Neural crest cell (in vitro differentiated cells): Measurements from ENCODE around the gene SMARCA2. TPM values are rescaled to one million over a fixed set of nuclear protein-coding genes. Genes with fewer than 3 reads are reported as not detected.

ENCODE experiments used
- DNase-seq: peaks from one replicate; pipeline ENCODE4 v3.0.0; 2021; ENCODE audit warnings: low read depth, mixed read lengths, low spot score
- H3K27ac Mint-ChIP-seq: one replicate; pipeline ENCODE4 v1.8.0; 2021; ENCODE audit warnings: mild to moderate bottlenecking, mixed read lengths; ENCODE audit not compliant: unreplicated experiment
- H3K27me3 Mint-ChIP-seq: 2 replicates; pipeline ENCODE4 v1.8.0; 2021; ENCODE audit warnings: low read depth, mild to moderate bottlenecking, mixed read lengths
- H3K36me3 Mint-ChIP-seq: 2 replicates; pipeline ENCODE4 v1.8.0; 2021; ENCODE audit warnings: low read depth, mild to moderate bottlenecking, mixed read lengths
- H3K4me1 Mint-ChIP-seq: 2 replicates; pipeline ENCODE4 v1.8.0; 2021; ENCODE audit warnings: mixed read lengths
- H3K4me3 Mint-ChIP-seq: one replicate; pipeline ENCODE4 v1.8.0; 2021; ENCODE audit warnings: mild to moderate bottlenecking, mixed read lengths
- H3K9me3 Mint-ChIP-seq: 2 replicates; pipeline ENCODE4 v1.8.0; 2021; ENCODE audit warnings: mixed read lengths
- CTCF ChIP-seq: fragments of 200-600 bp; sonication (generic); conservative IDR thresholded peaks from 2 replicates; pipeline ENCODE4 v1.5.0; 2021; ENCODE audit warnings: antibody characterized with exemption, mild to moderate bottlenecking
- total RNA-seq: library from RNA; stranded (reverse); gene quantifications from 2 replicates; pipeline ENCODE4 v1.2.1, GENCODE V29; 2021

Gene SMARCA2
- total RNA-seq, 1 donor from 2014 or later, result 19.4 TPM

- H3K9me3 Mint-ChIP-seq, result peaks cover 21% of the 10 kb centered on the region
- TF ChIP-seq CTCF, result no peak
Measured at GRCh38 chr9:2199999-2200796, 185.1 kb downstream of the SMARCA2 start.

GRCh38 chr9:2208465-2208864 is 193.3 kb downstream of the SMARCA2 start:
- no peak for DNase-seq
- H3K27me3 Mint-ChIP-seq, result no peaks in the 10 kb centered on the region
- no peak for TF ChIP-seq CTCF
- H3K4me3 Mint-ChIP-seq, result no peak overlapping the region
- no peak overlapping the region for H3K27ac Mint-ChIP-seq
- H3K9me3 Mint-ChIP-seq, result no peaks in the 10 kb centered on the region
- H3K36me3 Mint-ChIP-seq, result no peaks in the 10 kb centered on the region
- no peaks in the 10 kb centered on the region for H3K4me1 Mint-ChIP-seq

More at GRCh38 chr9:2199999-2200796, 185.1 kb downstream of the SMARCA2 start:
- Mint-ChIP-seq H3K27ac (no peak overlapping the region), H3K36me3 (peaks cover 23% of the 10 kb centered on the region), H3K4me1 (peaks cover 9% of the 10 kb centered on the region), H3K27me3 (no peaks in the 10 kb centered on the region), H3K4me3 (no peak overlapping the region)
- no peak for DNase-seq

GRCh38 chr9:2208991-2209390 is 193.8 kb downstream of the SMARCA2 start:
- no peak for TF ChIP-seq CTCF
- DNase-seq, result no peak
- no peak overlapping the region for H3K27ac Mint-ChIP-seq
- H3K36me3 Mint-ChIP-seq, result no peaks in the 10 kb centered on the region
- no peaks in the 10 kb centered on the region for H3K9me3 Mint-ChIP-seq
- H3K27me3 Mint-ChIP-seq, result no peaks in the 10 kb centered on the region
- H3K4me3 Mint-ChIP-seq, result no peak overlapping the region
- H3K4me1 Mint-ChIP-seq, result no peaks in the 10 kb centered on the region

GRCh38 chr9:2209400-2209799 is 194.3 kb downstream of the SMARCA2 start:
- no peak for TF ChIP-seq CTCF
- H3K27me3 Mint-ChIP-seq, result no peaks in the 10 kb centered on the region
- no peaks in the 10 kb centered on the region for H3K36me3 Mint-ChIP-seq
- no peaks in the 10 kb centered on the region for H3K9me3 Mint-ChIP-seq
- no peak for DNase-seq
- peak overlapping the region; percentile 64 for H3K27ac Mint-ChIP-seq
- H3K4me3 Mint-ChIP-seq, result no peak overlapping the region
- H3K4me1 Mint-ChIP-seq, result no peaks in the 10 kb centered on the region

GRCh38 chr9:2210201-2210600 is 195.1 kb downstream of the SMARCA2 start:
- no peaks in the 10 kb centered on the region for H3K4me1 Mint-ChIP-seq
- no peak for DNase-seq
- H3K27me3 Mint-ChIP-seq, result no peaks in the 10 kb centered on the region
- no peaks in the 10 kb centered on the region for H3K36me3 Mint-ChIP-seq
- H3K9me3 Mint-ChIP-seq, result no peaks in the 10 kb centered on the region
- no peak for TF ChIP-seq CTCF
- H3K4me3 Mint-ChIP-seq, result no peak overlapping the region
- H3K27ac Mint-ChIP-seq, result peak overlapping the region; percentile 64
